Panc1 (cell line): ENCODE data around the gene KRTAP12-3.

ENCODE experiments used
- POLR2AphosphoS5 ChIP-seq: IDR thresholded peaks from 2 replicates; pipeline ENCODE4 v1.6.1; 2012; ENCODE audit warnings: mild to moderate bottlenecking, low read depth, low read length, moderate library complexity
- TF ChIP-seq, protein P1 (sequence below): fragments of 450-650 bp; IDR thresholded peaks from 2 replicates; pipeline ENCODE4 v1.5.1; 2017; ENCODE audit warnings: mild to moderate bottlenecking

DNA sequence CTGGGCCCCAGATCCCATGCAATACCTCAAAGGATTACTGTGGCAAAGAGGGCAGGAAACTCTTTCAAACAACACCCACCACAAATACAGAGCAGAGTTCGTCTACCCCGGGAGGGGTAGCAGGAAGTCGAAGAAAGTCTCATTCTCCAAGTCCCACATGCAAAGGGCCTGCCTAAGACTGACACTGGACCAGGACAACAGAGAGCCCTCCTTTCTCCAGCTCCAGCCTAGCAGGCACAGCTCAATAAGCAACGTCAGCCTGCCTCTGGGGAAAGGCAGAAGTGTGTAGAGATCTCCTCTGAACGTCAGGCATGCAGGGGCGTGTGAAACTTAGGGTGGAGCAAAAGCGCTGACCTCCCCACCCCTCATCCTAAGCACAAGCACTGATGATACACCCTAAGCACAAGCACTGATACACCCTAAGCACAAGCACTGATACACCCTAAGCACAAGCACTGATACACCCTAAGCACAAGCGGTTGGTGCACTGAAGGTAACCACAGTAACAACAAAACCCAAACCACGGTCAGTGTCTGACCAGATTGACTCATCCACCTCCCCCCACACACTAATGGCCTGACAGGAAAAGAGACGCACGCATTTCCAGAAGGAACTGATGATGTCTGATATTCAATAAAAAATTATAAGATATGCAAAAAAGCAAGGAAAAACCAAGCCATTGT lies 1.3 kb downstream of the KRTAP12-3 start:
- TF ChIP-seq, protein P1, sequence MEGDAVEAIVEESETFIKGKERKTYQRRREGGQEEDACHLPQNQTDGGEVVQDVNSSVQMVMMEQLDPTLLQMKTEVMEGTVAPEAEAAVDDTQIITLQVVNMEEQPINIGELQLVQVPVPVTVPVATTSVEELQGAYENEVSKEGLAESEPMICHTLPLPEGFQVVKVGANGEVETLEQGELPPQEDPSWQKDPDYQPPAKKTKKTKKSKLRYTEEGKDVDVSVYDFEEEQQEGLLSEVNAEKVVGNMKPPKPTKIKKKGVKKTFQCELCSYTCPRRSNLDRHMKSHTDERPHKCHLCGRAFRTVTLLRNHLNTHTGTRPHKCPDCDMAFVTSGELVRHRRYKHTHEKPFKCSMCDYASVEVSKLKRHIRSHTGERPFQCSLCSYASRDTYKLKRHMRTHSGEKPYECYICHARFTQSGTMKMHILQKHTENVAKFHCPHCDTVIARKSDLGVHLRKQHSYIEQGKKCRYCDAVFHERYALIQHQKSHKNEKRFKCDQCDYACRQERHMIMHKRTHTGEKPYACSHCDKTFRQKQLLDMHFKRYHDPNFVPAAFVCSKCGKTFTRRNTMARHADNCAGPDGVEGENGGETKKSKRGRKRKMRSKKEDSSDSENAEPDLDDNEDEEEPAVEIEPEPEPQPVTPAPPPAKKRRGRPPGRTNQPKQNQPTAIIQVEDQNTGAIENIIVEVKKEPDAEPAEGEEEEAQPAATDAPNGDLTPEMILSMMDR: no peak
- no peak for TF ChIP-seq POLR2AphosphoS5
